Hepatocyte (in vitro differentiated cells): ENCODE results near the gene MAP2K7. TPM values are rescaled to one million over a fixed set of nuclear protein-coding genes. Genes with fewer than 3 reads are reported as not detected.
"Not testable (repeated sequence)": the region's sequence is repeated elsewhere in the genome, so short reads cannot be mapped to it uniquely, and the experiment has no call there.

ENCODE experiments used
- DNase-seq: peaks from one replicate; pipeline ENCODE4 v3.0.0-alpha.2; 2016; ENCODE audit warnings: low spot score
- H2AFZ ChIP-seq: fragments of 200-600 bp; sonication (generic); 2 replicates; pipeline ENCODE4 v1.6.0; 2016; ENCODE audit warnings: antibody characterized with exemption, mild to moderate bottlenecking
- H3K27ac ChIP-seq: fragments of 200-600 bp; sonication (generic); 2 replicates; pipeline ENCODE4 v1.5.1; 2016; ENCODE audit warnings: mild to moderate bottlenecking
- H3K27me3 ChIP-seq: fragments of 200-600 bp; sonication (generic); 2 replicates; pipeline ENCODE4 v1.6.1; 2016
- H3K36me3 ChIP-seq: fragments of 200-600 bp; sonication (generic); replicated peaks from 2 replicates; pipeline ENCODE4 v1.5.1; 2016; ENCODE audit warnings: low read depth; ENCODE audit not compliant: insufficient read depth
- H3K4me1 ChIP-seq: fragments of 200-600 bp; sonication (generic); 2 replicates; pipeline ENCODE4 v1.5.1; 2016; ENCODE audit warnings: mild to moderate bottlenecking, moderate library complexity; ENCODE audit not compliant: insufficient read depth
- H3K4me2 ChIP-seq: fragments of 200-600 bp; sonication (generic); 2 replicates; pipeline ENCODE4 v1.6.0; 2016
- H3K4me3 ChIP-seq: fragments of 200-600 bp; sonication (generic); 2 replicates; pipeline ENCODE4 v1.5.1; 2016; ENCODE audit warnings: mild to moderate bottlenecking
- H3K79me2 ChIP-seq: fragments of 200-600 bp; sonication (generic); 2 replicates; pipeline ENCODE4 v1.6.0; 2017; ENCODE audit warnings: mild to moderate bottlenecking
- H3K9me2 ChIP-seq: fragments of 200-600 bp; sonication (generic); replicated peaks from 2 replicates; pipeline ENCODE4 v1.6.0; 2017; ENCODE audit warnings: mild to moderate bottlenecking; ENCODE audit not compliant: insufficient read depth
- H3K9me3 ChIP-seq: fragments of 200-600 bp; sonication (generic); 2 replicates; pipeline ENCODE4 v1.5.1; 2016; ENCODE audit warnings: low read depth, mild to moderate bottlenecking
- H4K20me1 ChIP-seq: fragments of 200-600 bp; sonication (generic); 2 replicates; pipeline ENCODE4 v1.6.0; 2016; ENCODE audit warnings: mild to moderate bottlenecking; ENCODE audit not compliant: insufficient read depth, poor library complexity, severe bottlenecking
- EZH2 ChIP-seq: fragments of 200-600 bp; sonication (generic); IDR thresholded peaks from 2 replicates; pipeline ENCODE4 v1.6.1; 2016; ENCODE audit warnings: antibody characterized with exemption, mild to moderate bottlenecking, borderline replicate concordance
- EZH2phosphoT487 ChIP-seq: fragments of 200-600 bp; sonication (generic); IDR thresholded peaks from one replicate; pipeline ENCODE4 v1.6.1; 2018; ENCODE audit warnings: antibody characterized with exemption, mild to moderate bottlenecking, low read depth, moderate library complexity; ENCODE audit not compliant: unreplicated experiment, severe bottlenecking
- WGBS: methylation state at CpG from one replicate; pipeline ENCODE4 v1.1.6; 2016; ENCODE audit warnings: low lambda C conversion rate; ENCODE audit errors: missing lambda C conversion rate; 5-methylcytosine and 5-hydroxymethylcytosine counted together
- polyA plus RNA-seq: library from polyadenylated mRNA; unstranded; fragments of >200 nt; fragmentation: Nextera tagmentation; extraction: Ambion mirVana; gene quantifications from 2 replicates; pipeline ENCODE4 v1.2.1, GENCODE V29; 2016
- total RNA-seq: library from RNA; depleted of rRNA; stranded (reverse); fragments of >200 nt; gene quantifications from 2 replicates; pipeline ENCODE4 v1.2.3, GENCODE V29; 2014
- TF ChIP-seq, protein P1 (sequence below): fragments of 200-600 bp; sonication (generic); IDR thresholded peaks from 2 replicates; pipeline ENCODE4 v1.5.1; 2016; ENCODE audit warnings: antibody characterized with exemption, mild to moderate bottlenecking; ENCODE audit not compliant: poor library complexity

MAP2K7 gene
- total and polyA plus RNA-seq, 2 experiments from 2014 or later: 12.8 to 13.6 TPM

DNA sequence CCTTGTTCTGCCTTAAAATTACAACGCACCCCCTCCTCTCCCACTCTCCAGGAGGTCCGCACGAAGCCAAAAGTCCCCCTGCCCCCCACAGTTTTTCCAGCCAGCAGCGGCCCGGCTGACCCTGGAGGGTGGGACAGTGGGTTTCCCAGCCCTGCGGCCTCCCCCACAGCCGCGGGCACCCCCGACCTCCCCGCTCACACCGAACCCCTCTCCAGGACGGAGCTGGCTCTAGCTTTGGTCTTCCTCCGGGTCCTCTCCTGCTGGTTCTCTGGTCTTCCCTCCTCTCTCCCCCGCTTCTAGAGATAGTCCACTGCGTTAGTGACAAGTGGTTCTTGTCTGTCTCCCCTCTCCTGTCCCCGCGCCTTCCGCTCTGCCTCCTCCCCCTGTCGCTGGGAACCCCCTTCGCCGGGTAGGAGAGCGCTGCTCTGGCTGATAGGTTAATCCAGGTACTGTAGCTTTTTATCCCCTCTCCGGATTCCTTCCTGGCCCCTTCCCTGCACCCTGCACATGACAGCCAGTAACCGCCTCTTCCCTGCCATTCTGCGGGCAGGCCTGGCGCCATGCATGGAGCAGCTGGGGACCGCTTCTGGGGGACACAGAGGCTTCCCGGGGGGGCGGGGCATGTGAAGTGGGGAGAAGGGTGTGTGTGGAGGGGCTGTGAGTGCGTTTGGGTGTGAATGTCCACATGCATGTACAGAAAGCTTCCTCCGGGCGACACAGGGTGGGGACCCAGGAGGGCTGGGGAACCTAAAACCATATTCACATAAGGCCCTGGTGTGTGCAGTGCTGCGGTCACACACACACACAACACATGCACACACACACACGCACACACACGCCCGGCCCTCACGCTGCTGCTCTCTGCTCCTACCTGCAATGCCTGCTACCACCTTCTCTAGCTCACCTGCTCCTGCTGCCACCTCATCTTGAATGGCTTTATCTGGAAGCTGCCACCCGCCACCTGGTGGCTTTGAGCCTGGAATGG is 46.7 kb upstream of the MAP2K7 start:
- H3K9me3 ChIP-seq: no peaks in the 10 kb centered on the region
- H3K4me1 ChIP-seq: peaks cover 6% of the 10 kb centered on the region
- no peak overlapping the region for H3K4me3 ChIP-seq
- DNase-seq: no peak
- H3K79me2 ChIP-seq: no peaks in the 10 kb centered on the region
- H2AFZ ChIP-seq: no peak overlapping the region
- H3K27ac ChIP-seq: no peak overlapping the region
- H3K9me2 ChIP-seq: no peaks in the 10 kb centered on the region
- H4K20me1 ChIP-seq: no peaks in the 10 kb centered on the region
- no peak overlapping the region for H3K4me2 ChIP-seq
- WGBS: 86% methylated on average over 34 of the region's 38 CpGs
- H3K36me3 ChIP-seq: no peaks in the 10 kb centered on the region
- no peak for TF ChIP-seq EZH2
- TF ChIP-seq, protein P1, sequence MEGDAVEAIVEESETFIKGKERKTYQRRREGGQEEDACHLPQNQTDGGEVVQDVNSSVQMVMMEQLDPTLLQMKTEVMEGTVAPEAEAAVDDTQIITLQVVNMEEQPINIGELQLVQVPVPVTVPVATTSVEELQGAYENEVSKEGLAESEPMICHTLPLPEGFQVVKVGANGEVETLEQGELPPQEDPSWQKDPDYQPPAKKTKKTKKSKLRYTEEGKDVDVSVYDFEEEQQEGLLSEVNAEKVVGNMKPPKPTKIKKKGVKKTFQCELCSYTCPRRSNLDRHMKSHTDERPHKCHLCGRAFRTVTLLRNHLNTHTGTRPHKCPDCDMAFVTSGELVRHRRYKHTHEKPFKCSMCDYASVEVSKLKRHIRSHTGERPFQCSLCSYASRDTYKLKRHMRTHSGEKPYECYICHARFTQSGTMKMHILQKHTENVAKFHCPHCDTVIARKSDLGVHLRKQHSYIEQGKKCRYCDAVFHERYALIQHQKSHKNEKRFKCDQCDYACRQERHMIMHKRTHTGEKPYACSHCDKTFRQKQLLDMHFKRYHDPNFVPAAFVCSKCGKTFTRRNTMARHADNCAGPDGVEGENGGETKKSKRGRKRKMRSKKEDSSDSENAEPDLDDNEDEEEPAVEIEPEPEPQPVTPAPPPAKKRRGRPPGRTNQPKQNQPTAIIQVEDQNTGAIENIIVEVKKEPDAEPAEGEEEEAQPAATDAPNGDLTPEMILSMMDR: no peak
- no peak for TF ChIP-seq EZH2phosphoT487
- peaks cover 4% of the 10 kb centered on the region for H3K27me3 ChIP-seq

DNA sequence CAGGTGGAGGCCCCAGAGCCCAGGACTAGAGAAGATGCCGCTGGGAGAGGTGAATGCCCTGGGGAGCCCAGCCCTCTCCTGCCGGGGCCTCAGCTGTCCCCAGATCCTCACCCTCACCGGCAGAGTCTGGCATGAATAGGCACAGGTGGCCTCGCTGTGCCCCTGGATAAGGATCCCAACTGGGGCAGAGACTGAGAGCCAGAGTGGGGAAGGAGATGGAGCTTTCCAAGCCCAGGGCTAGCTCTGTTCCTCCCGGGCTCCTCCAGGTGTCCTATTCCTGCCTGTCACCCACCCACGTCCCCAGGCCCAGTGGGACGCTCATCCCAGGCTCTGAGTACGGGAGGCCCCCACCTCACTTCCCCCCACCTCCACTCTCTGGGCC is 46.0 kb upstream of the MAP2K7 start:
- Histone ChIP-seq H3K9me3 (no peaks in the 10 kb centered on the region), H3K27me3 (peaks cover 4% of the 10 kb centered on the region), H4K20me1 (no peaks in the 10 kb centered on the region), H2AFZ (no peak overlapping the region), H3K4me2 (peak overlapping the region; percentile 56), H3K27ac (no peak overlapping the region), H3K9me2 (no peaks in the 10 kb centered on the region), H3K79me2 (no peaks in the 10 kb centered on the region), H3K4me1 (peaks cover 10% of the 10 kb centered on the region), H3K4me3 (no peak overlapping the region), H3K36me3 (no peaks in the 10 kb centered on the region)
- 76% methylated on average over 5 of the region's 8 CpGs for WGBS
- TF ChIP-seq EZH2phosphoT487 (no peak), EZH2 (no peak)
- TF ChIP-seq, protein P1: no peak
- DNase-seq: no peak

DNA sequence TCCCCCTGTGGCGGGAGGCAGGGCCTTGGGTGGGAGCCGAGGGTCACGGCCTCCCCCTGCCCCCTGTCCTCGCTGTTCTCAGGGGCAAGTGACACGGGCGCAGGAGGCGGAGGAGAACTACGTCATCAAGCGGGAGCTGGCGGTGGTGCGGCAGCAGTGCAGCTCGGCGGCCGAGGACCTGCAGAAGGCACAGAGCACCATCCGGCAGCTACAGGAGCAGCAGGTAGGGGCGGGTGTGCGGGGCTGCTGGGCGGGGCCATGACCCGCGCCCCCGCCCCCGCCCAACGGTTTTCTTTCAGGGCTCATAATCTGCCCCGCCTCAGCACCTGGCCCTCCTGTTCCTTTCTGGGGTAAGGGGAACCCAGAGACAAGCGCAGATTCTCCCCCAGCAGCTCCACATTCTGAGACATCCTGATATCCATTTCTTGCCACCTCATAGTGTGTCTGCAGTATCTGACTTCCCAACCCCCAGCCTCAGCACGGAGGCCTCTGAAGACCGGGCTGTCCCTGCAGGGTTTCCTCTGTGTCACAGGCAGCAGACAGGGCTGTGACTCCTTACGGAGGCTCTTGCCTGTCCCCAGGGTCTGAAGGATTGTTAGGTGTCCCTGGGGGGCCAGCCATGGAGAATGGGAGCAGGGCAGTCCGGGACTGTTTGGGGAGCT is 45.4 kb upstream of the MAP2K7 start:
- no peak overlapping the region for H3K4me3 ChIP-seq
- H3K4me2 ChIP-seq: peak overlapping the region; percentile 56
- peaks cover 4% of the 10 kb centered on the region for H3K27me3 ChIP-seq
- peak; percentile 72 for DNase-seq
- no peaks in the 10 kb centered on the region for H3K9me2 ChIP-seq
- no peaks in the 10 kb centered on the region for H3K79me2 ChIP-seq
- H4K20me1 ChIP-seq: no peaks in the 10 kb centered on the region
- H2AFZ ChIP-seq: no peak overlapping the region
- WGBS: 36% methylated on average over 17 of the region's 29 CpGs
- TF ChIP-seq EZH2 (no peak), EZH2phosphoT487 (no peak)
- TF ChIP-seq, protein P1: no peak
- H3K27ac ChIP-seq: no peak overlapping the region
- H3K9me3 ChIP-seq: no peaks in the 10 kb centered on the region
- peaks cover 10% of the 10 kb centered on the region for H3K4me1 ChIP-seq
- no peaks in the 10 kb centered on the region for H3K36me3 ChIP-seq

DNA sequence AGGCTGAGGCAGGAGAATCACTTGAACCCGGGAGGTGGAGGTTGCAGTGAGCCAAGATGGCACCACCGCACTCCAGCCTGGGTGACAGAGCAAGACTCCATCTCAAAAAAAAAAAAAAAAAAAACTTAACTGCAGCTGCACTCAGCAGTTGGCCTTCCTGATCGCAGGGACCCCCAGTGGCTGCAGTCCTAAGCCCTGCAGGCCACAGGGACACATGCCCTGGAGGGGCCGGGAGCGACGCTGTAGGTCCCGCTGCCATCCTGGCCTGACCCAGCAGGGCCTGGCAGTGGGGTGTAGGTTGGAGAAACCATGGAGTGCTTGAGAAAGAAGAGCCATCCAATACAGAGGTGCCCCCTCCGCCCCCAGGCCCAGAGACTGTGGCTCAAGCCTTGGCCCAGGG is 44.6 kb upstream of the MAP2K7 start:
- not testable (repeated sequence) for H3K9me2 ChIP-seq, H3K27ac ChIP-seq, H3K4me3 ChIP-seq, H3K9me3 ChIP-seq, H3K4me1 ChIP-seq, H3K4me2 ChIP-seq, DNase-seq, H2AFZ ChIP-seq, H3K79me2 ChIP-seq, H3K36me3 ChIP-seq, H4K20me1 ChIP-seq
- peaks cover 10% of the 10 kb centered on the region for H3K27me3 ChIP-seq
- 100% methylated on average over 8 of the region's 8 CpGs for WGBS
